Subcutaneous abdominal adipose tissue (tissue), 5 donors: Measurements from ENCODE around the gene PBX3.

Experiments used
- H3K27ac ChIP-seq: one replicate; pipeline ENCODE4 v1.7.0; 2013; ENCODE audit warnings: low read depth, mild to moderate bottlenecking, inconsistent platforms, low read length, moderate library complexity
- H3K27me3 ChIP-seq, 5 donors: one replicate each; pipeline ENCODE4 v1.7.0; 2013; ENCODE audit warnings: low read length in 5 of 5, inconsistent platforms in 1 of 5; ENCODE audit not compliant: control insufficient read depth in 5 of 5, insufficient read depth in 4 of 5
- H3K36me3 ChIP-seq, 5 donors: one replicate each; pipeline ENCODE4 v1.7.0; 2013; ENCODE audit warnings: low read length in 5 of 5; ENCODE audit not compliant: control insufficient read depth in 5 of 5, insufficient read depth in 5 of 5
- H3K4me1 ChIP-seq, 5 donors: one replicate each; pipeline ENCODE4 v1.7.0; 2013; ENCODE audit warnings: low read length in 5 of 5, mild to moderate bottlenecking in 3 of 5, moderate library complexity in 1 of 5; ENCODE audit not compliant: control insufficient read depth in 5 of 5, insufficient read depth in 5 of 5
- H3K4me3 ChIP-seq, 5 donors: one replicate each; pipeline ENCODE4 v1.7.0; 2013; ENCODE audit warnings: low read length in 5 of 5, low read depth in 1 of 5
- H3K9ac ChIP-seq, 5 donors: one replicate each; pipeline ENCODE4 v1.7.0; 2013; ENCODE audit warnings: low read length in 5 of 5, mild to moderate bottlenecking in 4 of 5, moderate library complexity in 3 of 5
- H3K9me3 ChIP-seq, 5 donors: one replicate each; pipeline ENCODE4 v1.7.0; 2013; ENCODE audit warnings: low read length in 5 of 5; ENCODE audit not compliant: control insufficient read depth in 5 of 5
- donor health status: healthy.
- donor health status: healthy.
- donor health status: healthy.
- donor health status: healthy.
- donor health status: healthy.

The PBX3 gene

GRCh38 chr9:125914411-125914810 is 167.2 kb downstream of the PBX3 start:
- peaks cover 0 to 2% (median 0%) of the 10 kb centered on the region in 5 donors for H3K4me1 ChIP-seq
- H3K27ac ChIP-seq: no peak overlapping the region
- H3K9me3 ChIP-seq: no peaks in the 10 kb centered on the region
- no peaks in the 10 kb centered on the region for H3K27me3 ChIP-seq
- H3K4me3 ChIP-seq: no peak overlapping the region
- H3K36me3 ChIP-seq: peaks cover 0 to 5% (median 0%) of the 10 kb centered on the region in 5 donors
- no peak overlapping the region for H3K9ac ChIP-seq

- Histone ChIP-seq H3K27me3 (no peaks in the 10 kb centered on the region), H3K27ac (no peak overlapping the region), H3K9ac (no peak overlapping the region), H3K4me1 (peaks cover 0 to 2% (median 0%) of the 10 kb centered on the region in 5 donors), H3K4me3 (no peak overlapping the region), H3K36me3 (peaks cover 0 to 5% (median 0%) of the 10 kb centered on the region in 5 donors), H3K9me3 (no peaks in the 10 kb centered on the region)
These were observed 168.4 kb downstream of the PBX3 start for GRCh38 chr9:125915606-125916005.

- Histone ChIP-seq H3K4me3 (no peak overlapping the region), H3K9ac (no peak overlapping the region), H3K36me3 (peaks cover 0 to 5% (median 0%) of the 10 kb centered on the region in 5 donors), H3K9me3 (no peaks in the 10 kb centered on the region), H3K4me1 (no peaks in the 10 kb centered on the region), H3K27ac (no peak overlapping the region), H3K27me3 (no peaks in the 10 kb centered on the region)
These were observed 172.4 kb downstream of the PBX3 start for GRCh38 chr9:125919565-125919964.

DNA sequence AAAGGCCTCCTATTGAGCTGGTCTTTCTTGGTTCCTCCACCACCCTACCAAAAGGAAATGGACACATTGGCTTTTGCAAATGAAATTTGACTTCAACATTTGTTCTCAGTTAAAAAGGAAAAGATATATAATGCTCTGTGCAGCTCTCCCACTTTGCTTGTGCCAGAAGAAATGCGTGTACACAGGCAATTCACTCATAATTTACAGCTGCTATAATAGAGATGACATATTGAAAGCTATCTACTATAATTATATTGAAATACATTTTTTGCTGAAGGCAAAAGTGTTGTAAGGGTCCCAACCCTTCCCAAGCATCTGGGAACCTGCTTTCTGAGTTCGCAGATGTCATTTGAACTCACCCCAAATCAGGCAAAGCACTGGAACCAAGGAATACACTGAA is 173.2 kb downstream of the PBX3 start:
- no peak overlapping the region for H3K9ac ChIP-seq
- no peak overlapping the region for H3K27ac ChIP-seq
- H3K9me3 ChIP-seq: no peaks in the 10 kb centered on the region
- H3K27me3 ChIP-seq: no peaks in the 10 kb centered on the region
- H3K36me3 ChIP-seq: peaks cover 0 to 5% (median 0%) of the 10 kb centered on the region in 5 donors
- H3K4me1 ChIP-seq: no peaks in the 10 kb centered on the region
- no peak overlapping the region for H3K4me3 ChIP-seq

GRCh38 chr9:125922854-125923253 is 175.7 kb downstream of the PBX3 start:
- no peaks in the 10 kb centered on the region for H3K36me3 ChIP-seq
- H3K4me1 ChIP-seq: no peaks in the 10 kb centered on the region
- H3K9me3 ChIP-seq: no peaks in the 10 kb centered on the region
- no peak overlapping the region for H3K27ac ChIP-seq
- no peak overlapping the region for H3K9ac ChIP-seq
- H3K27me3 ChIP-seq: no peaks in the 10 kb centered on the region
- H3K4me3 ChIP-seq: no peak overlapping the region

- H3K4me1 ChIP-seq: peaks cover 0 to under 1% (median 0%) of the 10 kb centered on the region in 5 donors
- H3K27me3 ChIP-seq: no peaks in the 10 kb centered on the region
These were observed 177.2 kb downstream of the PBX3 start for GRCh38 chr9:125924351-125924750.

GRCh38 chr9:125926936-125927335 is 179.8 kb downstream of the PBX3 start:
- Histone ChIP-seq H3K36me3 (no peaks in the 10 kb centered on the region), H3K4me3 (no peak overlapping the region), H3K9me3 (no peaks in the 10 kb centered on the region), H3K27ac (no peak overlapping the region), H3K4me1 (peaks cover 0 to 3% (median 0%) of the 10 kb centered on the region in 5 donors), H3K9ac (no peak overlapping the region), H3K27me3 (no peaks in the 10 kb centered on the region)

More at GRCh38 chr9:125924351-125924750, 177.2 kb downstream of the PBX3 start:
- H3K9me3 ChIP-seq: no peaks in the 10 kb centered on the region
- H3K27ac ChIP-seq: no peak overlapping the region
- H3K9ac ChIP-seq: no peak overlapping the region
- no peaks in the 10 kb centered on the region for H3K36me3 ChIP-seq
- H3K4me3 ChIP-seq: no peak overlapping the region

DNA sequence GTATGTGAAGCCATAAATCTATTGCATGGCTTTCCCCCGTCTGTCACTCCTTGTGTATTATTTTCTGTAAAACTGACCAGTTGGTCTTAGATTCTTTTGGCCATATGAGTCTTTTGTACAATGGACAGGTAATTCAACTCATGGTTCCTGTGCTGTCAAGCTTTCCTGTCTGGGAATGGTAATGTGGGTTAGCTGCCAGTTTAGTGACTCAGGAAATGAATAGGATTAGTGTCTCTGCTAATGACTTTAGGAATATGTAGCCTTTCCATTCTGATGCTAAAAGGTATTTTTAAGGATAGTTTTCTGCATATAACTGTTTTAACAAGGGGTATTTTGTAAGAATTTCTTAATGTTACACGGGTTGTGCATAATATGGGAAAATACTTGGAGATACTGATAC is 182.7 kb downstream of the PBX3 start:
- no peak overlapping the region for H3K27ac ChIP-seq

GRCh38 chr9:125931211-125931610 is 184.0 kb downstream of the PBX3 start:
- no peak overlapping the region for H3K4me3 ChIP-seq
- no peaks in the 10 kb centered on the region for H3K27me3 ChIP-seq
- peaks cover 0 to 8% (median 0%) of the 10 kb centered on the region in 5 donors for H3K4me1 ChIP-seq
- H3K9me3 ChIP-seq: no peaks in the 10 kb centered on the region
- no peak overlapping the region for H3K27ac ChIP-seq
- H3K9ac ChIP-seq: no peak overlapping the region
- peaks cover 6 to 16% (median 8%) of the 10 kb centered on the region in 5 donors for H3K36me3 ChIP-seq

More for the DNA sequence above, 182.7 kb downstream of the PBX3 start:
- Histone ChIP-seq H3K4me3 (no peak overlapping the region), H3K4me1 (peaks cover 0 to 8% (median 0%) of the 10 kb centered on the region in 5 donors), H3K27me3 (no peaks in the 10 kb centered on the region), H3K9ac (no peak overlapping the region), H3K36me3 (peaks cover 0 to 7% (median 0%) of the 10 kb centered on the region in 5 donors), H3K9me3 (no peaks in the 10 kb centered on the region)

GRCh38 chr9:125932012-125932411 is 184.8 kb downstream of the PBX3 start:
- peaks cover 0 to 8% (median 0%) of the 10 kb centered on the region in 5 donors for H3K4me1 ChIP-seq
- H3K27me3 ChIP-seq: no peaks in the 10 kb centered on the region
- no peak overlapping the region for H3K27ac ChIP-seq
- H3K9ac ChIP-seq: no peak overlapping the region
- peaks cover 7 to 16% (median 10%) of the 10 kb centered on the region in 5 donors for H3K36me3 ChIP-seq
- no peaks in the 10 kb centered on the region for H3K9me3 ChIP-seq
- no peak overlapping the region for H3K4me3 ChIP-seq
